Activated T-cell treated with anti-CD3 and anti-CD28 coated beads for 1 hour (primary cell): Measurements from ENCODE around the gene KNSTRN.

ENCODE experiments used
- DNase-seq: peaks from one replicate; pipeline ENCODE4 v3.0.0-alpha.2; 2020; ENCODE audit warnings: low read depth

Gene KNSTRN

DNA sequence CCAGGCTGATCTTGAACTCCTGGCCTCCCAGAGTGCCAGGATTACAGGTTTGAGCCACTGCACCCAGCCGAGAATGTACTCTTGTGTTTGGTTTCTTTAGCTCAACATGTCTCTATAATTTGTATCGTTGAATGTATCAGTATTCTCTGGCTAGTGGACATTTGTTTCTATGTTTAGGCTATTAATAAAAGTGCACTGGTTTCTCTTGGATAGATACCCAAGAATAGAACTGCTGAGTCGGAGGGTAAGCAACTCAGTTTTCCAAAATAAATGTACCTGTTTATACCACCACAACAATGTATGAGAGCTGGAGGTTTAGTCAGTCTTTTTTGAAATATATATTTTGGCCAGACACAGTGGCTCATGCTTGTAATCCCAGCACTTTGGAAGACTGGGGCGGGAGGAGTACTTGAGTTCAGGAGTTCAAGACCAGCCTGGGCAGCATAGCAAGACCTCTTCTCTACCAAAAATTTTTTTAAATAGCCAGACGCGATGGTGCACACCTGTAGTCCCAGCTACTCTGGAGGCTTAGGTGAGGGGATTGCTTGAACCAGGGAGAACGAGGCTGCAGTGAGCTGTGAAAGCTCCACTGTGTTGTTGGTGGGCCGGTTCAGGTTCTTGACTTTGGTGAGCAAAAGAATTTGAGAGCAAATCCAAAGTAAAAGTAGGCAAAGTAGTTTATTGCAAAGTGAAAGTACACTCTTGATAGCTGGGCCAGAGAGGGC lies 15.3 kb downstream of the KNSTRN start:
- DNase-seq = no peak

GRCh38 chr15:40398413-40398873 lies 15.9 kb downstream of the KNSTRN start:
- DNase-seq = no peak

GRCh38 chr15:40399370-40399769 lies 16.8 kb downstream of the KNSTRN start:
- DNase-seq = no peak

DNA sequence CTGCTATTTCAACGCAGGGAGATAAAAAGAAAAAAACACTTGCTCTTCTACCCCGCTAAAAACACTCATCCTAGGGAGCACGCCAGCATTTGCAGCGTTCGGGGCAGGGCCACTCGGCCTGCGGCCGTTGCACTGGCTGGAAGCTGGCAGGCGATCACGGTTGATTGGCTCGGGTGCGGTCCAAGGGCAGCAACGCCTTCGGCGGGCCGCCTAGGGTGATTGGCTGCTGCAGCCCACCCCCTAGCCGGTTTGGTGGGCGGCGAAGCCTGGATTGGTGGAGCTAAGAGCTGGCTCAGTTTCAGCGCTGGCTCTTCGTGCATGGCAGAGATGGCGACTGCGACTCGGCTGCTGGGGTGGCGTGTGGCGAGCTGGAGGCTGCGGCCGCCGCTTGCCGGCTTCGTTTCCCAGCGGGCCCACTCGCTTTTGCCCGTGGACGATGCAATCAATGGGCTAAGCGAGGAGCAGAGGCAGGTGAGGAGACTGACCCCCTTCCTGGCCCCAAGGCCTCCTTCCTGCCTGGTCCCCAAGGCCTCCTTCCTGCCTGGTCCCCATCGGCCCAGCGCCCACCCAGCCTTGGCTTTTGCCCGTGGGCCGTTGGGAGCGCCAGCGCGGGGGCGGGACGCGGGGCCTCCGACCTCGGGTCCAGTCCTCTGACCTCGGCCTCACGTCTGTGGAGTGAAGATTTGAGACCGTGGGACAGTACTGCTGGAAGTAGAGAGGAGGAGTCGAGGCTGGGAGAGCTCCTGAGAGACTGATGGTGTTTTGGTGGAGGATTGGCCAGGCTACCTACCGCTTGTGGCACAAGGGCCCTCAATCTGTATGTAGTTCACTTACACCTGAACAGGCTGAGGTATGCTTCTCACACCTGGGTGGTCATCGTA lies 23.2 kb downstream of the KNSTRN start, which contains the start of gene IVD:
TSS of gene IVD (plus strand) at position 295 of the 881 bp plus-strand sequence. CDS start at position 328, 33 bp downstream.
- DNase-seq = peak; percentile 75

- DNase-seq = no peak
Measured at GRCh38 chr15:40407330-40407990, 24.9 kb downstream of the KNSTRN start.

GRCh38 chr15:40409366-40409765 lies 26.8 kb downstream of the KNSTRN start:
- no peak for DNase-seq

- no peak for DNase-seq
Measured at GRCh38 chr15:40410476-40410875, 28.0 kb downstream of the KNSTRN start.

DNA sequence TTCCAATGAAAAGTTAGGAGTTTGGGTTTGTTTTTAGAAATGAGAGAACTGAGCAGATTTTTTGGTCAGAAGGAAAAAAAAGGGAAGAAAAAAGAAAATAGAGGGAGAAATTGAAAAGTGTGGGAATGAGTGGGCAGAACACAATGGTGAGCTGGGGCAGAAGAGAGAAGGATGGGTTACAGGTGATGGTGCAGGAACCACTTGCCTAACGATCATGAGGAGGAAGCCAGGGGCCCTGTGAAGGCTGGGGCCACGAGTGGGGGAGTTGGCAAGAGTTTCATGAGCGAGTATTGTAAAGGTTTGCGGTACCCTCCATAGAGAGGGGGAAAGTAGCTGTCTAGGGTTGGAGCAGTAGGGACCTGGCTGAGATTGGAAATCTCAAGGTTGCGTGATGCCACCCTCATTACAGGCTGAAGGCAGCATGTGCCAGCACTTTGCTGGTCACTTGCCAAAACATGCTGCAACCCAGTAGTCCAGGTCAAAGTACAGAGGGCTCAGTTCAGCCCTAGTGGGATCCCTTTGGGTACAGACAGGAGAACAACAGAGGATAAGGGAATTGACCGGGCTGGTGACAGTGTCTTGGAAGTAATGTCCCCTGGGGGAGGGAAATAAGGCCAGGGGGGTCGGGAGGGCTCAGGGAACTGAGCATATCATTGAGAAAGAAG lies 29.7 kb downstream of the KNSTRN start:
- DNase-seq = no peak

GRCh38 chr15:40413036-40413435 lies 30.5 kb downstream of the KNSTRN start:
- DNase-seq = no peak

- no peak for DNase-seq
Measured at GRCh38 chr15:40414816-40415215, 32.3 kb downstream of the KNSTRN start.

DNA sequence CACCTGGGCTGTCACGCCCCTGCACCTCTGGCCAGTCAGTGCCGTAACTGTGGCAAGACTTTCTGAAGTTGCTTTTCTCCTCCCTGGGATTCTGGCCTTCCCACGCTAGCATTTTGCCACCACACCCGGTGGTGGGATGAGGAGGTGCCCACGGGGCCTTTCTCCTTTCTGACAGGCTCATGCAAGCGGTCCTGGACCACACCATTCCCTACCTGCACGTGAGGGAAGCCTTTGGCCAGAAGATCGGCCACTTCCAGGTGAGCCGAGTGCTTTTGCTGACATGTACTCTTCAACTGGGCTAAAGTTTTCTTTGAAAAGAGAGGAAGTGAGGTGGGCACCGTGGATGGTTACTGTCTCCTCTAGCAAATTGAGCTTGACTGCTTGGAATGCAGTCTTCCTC lies 32.7 kb downstream of the KNSTRN start:
- no peak for DNase-seq

GRCh38 chr15:40416056-40416455 lies 33.5 kb downstream of the KNSTRN start:
- DNase-seq = no peak

DNA sequence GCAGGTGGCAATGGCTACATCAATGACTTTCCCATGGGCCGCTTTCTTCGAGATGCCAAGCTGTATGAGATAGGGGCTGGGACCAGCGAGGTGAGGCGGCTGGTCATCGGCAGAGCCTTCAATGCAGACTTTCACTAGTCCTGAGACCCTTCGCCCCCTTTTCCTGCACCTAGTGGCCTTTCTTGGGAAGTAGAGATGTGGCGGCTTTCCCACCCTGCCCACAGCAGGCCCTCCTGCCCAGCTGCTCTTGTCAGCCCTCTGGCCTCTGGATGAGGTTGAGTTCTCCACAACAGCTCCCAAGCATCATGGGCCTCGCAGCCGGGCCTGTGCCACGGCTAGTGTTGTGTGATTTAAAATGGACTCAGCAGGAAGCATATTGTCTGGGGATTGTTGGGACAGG lies 35.6 kb downstream of the KNSTRN start:
- no peak for DNase-seq

DNA sequence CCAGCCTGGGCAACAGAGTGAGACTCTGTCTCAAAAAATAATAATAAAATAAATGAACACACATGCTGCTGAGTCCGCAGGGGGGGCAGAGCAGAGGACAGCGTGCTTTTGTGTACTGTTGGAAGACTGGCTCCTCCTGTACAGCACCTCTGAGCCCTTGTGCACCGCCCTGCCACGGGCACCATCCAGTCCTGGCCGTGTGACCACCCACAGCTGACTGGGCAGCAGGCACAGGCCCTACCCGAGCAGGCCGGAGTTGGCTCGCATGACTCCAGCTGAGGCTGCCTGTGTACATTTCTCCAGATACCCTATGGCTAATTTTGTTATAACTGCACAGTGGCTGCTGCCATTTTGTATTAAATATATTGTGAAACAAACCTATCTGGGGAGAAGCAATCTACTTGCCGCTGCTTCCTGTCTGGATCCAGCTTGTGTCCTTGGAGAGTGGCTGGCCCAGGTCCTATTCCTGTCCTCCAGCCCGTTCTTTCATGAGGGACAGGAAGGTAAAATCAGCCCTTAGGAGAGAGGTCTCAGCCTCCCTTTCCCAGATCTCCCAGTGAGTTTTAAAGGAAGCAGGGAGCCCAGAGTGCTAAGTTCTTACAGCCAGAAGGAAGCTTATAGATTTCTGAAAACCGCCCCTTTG lies 37.7 kb downstream of the KNSTRN start:
- DNase-seq = no peak

DNA sequence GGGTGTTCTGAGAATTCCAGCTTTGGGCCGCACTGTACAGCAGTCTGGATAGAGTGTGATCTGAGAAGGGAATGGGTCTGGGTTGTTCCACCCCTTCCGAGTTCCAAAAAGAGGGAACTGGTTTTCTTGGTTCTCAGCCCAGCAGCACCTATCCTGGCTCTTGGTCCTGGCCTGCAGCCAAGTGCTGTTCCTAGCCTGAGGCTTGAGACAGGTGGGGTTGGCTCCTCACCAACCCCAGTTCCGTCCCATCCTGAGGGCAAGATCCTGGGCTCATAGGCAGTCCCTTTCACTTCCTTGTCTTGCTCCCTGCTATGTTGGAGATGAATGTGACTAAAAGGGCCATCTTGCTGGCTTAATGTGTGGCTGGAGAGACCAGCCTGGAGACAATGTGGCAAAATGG lies 38.3 kb downstream of the KNSTRN start:
- DNase-seq = no peak

DNA sequence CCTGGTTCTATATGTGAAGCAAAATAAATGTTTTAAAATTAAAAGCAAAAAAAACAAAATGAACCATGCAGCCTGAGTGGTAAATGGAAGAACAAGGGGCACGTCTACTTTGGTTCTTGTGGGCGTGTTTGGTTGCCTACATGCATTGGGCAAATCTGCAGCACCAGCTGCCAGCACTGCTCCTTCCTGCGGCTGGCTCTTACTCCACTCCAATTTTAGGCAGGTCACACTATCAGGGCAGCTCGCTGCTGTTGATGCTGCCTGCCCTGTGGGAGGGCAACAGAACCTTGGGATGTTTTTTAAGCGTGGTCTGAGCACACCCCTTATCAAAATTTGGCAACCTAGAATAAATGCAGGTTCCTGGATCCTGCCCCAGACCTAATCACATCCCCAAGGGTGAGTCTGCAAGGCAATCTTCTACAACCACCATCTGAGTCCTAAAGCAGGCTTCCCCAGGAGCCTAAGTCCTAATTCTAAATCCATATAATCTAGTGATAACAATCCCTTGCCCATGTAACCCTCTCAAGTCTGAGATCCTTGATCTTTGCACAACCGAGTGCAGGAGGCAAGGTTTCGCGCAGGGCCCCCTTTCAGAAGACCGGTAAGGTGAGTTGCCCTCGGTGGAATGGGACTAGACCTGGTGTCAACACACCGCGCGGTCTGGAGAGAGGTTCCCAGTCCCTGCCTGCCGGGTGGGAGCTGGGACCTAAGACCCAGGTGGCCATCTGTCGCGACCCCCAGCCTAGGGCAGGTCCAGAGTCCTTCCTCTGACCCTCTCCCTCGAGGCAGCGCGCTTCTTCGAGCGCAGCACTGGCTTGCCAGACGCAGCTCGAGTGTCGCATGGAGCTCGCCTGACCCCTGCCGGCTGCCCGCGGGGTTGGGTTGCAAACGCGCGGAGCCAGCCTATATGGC lies 39.0 kb downstream of the KNSTRN start:
- DNase-seq = peak; percentile 75

GRCh38 chr15:40424483-40425115 lies 42.1 kb downstream of the KNSTRN start:
- DNase-seq = no peak

- no peak for DNase-seq
Measured at GRCh38 chr15:40425681-40426080, 43.2 kb downstream of the KNSTRN start.

DNA sequence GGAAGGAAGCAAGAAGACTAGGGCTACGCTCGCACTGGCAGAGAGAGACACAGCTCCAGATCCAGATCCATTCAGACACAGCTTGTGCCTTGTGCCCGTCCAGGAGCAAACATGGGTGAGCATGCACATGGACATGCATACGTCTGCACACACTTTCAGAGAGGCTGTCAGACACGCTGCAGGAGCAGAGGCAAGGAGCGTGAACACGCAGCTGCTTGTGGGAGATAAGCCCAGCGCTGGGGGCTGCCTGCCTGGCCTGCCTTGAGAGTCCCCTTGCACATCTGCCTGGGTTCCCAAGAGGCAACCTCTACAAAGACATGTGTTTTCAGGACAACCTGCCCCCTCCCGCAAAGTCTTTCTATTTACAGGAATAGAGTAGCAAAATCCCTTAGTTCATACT lies 44.7 kb downstream of the KNSTRN start:
- DNase-seq = no peak

GRCh38 chr15:40428185-40428584 lies 45.7 kb downstream of the KNSTRN start:
- DNase-seq = no peak
